ENCODE data around the gene TM4SF5. TPM values are rescaled to one million over a fixed set of nuclear protein-coding genes. Genes with fewer than 3 reads are reported as not detected.

Gene TM4SF5
- total and polyA plus RNA-seq, 10 of the 15 experiments (the other 5 are each of a cell fraction or from before 2014, with no cell fraction given), result 0.40 TPM; not detected in 9

DNA sequence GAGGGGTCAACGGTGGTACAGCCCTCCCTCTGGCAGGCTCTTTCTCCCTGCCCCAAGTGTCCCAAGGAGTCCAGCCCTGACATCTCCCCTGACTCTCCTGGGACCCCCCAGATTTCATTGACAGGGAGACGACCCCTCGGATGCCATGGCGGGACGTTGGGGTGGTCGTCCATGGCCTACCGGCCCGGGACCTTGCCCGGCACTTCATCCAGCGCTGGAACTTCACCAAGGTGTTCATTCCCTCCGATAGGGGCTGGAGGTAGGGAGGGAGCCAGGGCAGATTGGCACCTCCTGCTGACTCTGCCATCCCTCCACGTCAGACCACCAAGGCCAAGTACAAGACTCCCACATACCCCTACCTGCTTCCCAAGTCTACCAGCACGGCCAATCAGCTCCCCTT lies 45.1 kb downstream of the TM4SF5 start:
- H3K79me2 ChIP-seq (ENCODE audit: control insufficient read depth, insufficient read depth, low read length), result no peaks in the 10 kb centered on the region
- 85% methylated on average over 12 of the region's 13 CpGs for WGBS (ENCODE audit: insufficient coverage, insufficient replicate concordance, low lambda C conversion rate, missing lambda C conversion rate)
- ChIA-PET CTCF (no interaction called here), RAD21 (ENCODE audit: unreplicated experiment) (no interaction called here), SMC1A (ENCODE audit: uncharacterized antibody, unreplicated experiment) (no interaction called here), POLR2A (no interaction called here)
- no peaks in the 10 kb centered on the region for H3K4me1 ChIP-seq (ENCODE audit: control insufficient read depth, insufficient read depth, low read length)
- no peaks in the 10 kb centered on the region for H3K9me3 ChIP-seq (replicated peaks; ENCODE audit: control insufficient read depth, insufficient read depth, low read length)
- no peak for ATAC-seq
- H3K4me3 ChIP-seq, result no peak overlapping the region
- BruUV-seq (replicated peaks), result no TSS peak
- intact Hi-C loops (cut with micrococcal nuclease; ENCODE audit: unreplicated experiment), result no loop called here
- in situ Hi-C loops (cut with MboI), result no loop called here
- no peak for FAIRE-seq
- H3K9ac ChIP-seq (ENCODE audit: control insufficient read depth, insufficient read depth, low read length), result no peak overlapping the region
- DNase-seq (ENCODE audit: low read depth, low spot score), result no peak
- H3K27ac ChIP-seq (ENCODE audit: control insufficient read depth, insufficient read depth), result no peak overlapping the region
- TF ChIP-seq SUZ12 (IDR thresholded peaks at IDR 0.05; ENCODE audit: unreplicated experiment) (no peak), ZZZ3 (IDR thresholded peaks at IDR 0.05; ENCODE audit: control insufficient read depth, insufficient read length, low read depth) (no peak), CBFB (IDR thresholded peaks at IDR 0.05; ENCODE audit: low read depth) (no peak), TAF1 (IDR thresholded peaks at IDR 0.05; ENCODE audit: borderline replicate concordance, low read depth, low read length) (no peak), SMAD1 (IDR thresholded peaks at IDR 0.05; ENCODE audit: low read depth, partially characterized antibody) (no peak), RAD51 (IDR thresholded peaks at IDR 0.05) (no peak), ZSCAN29 (IDR thresholded peaks at IDR 0.05) (no peak), RFX5 (IDR thresholded peaks at IDR 0.05; ENCODE audit: low read depth, low read length) (no peak), EGR1 (IDR thresholded peaks at IDR 0.05; ENCODE audit: borderline replicate concordance in 1 of 2, low read depth in 2 of 2, low read length in 2 of 2) (no peak), CHD2 (IDR thresholded peaks at IDR 0.05; ENCODE audit: borderline replicate concordance, low read depth, low read length) (no peak), CHD1 (IDR thresholded peaks at IDR 0.05; ENCODE audit: low read depth, low read length) (no peak), BACH1 (IDR thresholded peaks at IDR 0.05; ENCODE audit: borderline replicate concordance) (no peak), LARP7 (IDR thresholded peaks at IDR 0.05) (no peak), PKNOX1 (IDR thresholded peaks at IDR 0.05) (no peak), SIX5 (IDR thresholded peaks at IDR 0.05; ENCODE audit: low read depth, low read length, severe bottlenecking) (no peak), GATAD2B (conservative IDR thresholded peaks at IDR 0.05; ENCODE audit: low read depth) (no peak)
- TF ChIP-seq, protein P1, sequence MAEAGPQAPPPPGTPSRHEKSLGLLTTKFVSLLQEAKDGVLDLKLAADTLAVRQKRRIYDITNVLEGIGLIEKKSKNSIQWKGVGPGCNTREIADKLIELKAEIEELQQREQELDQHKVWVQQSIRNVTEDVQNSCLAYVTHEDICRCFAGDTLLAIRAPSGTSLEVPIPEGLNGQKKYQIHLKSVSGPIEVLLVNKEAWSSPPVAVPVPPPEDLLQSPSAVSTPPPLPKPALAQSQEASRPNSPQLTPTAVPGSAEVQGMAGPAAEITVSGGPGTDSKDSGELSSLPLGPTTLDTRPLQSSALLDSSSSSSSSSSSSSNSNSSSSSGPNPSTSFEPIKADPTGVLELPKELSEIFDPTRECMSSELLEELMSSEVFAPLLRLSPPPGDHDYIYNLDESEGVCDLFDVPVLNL (IDR thresholded peaks at IDR 0.05; ENCODE audit: low read depth, low read length), result no peak
- no peak overlapping the region for H2AFZ ChIP-seq (ENCODE audit: control insufficient read depth, low read depth, low read length)
- no peaks in the 10 kb centered on the region for H3K27me3 ChIP-seq (replicated peaks in 1 of 2; ENCODE audit: control insufficient read depth in 2 of 2, insufficient read depth in 2 of 2, low read length in 1 of 2)
- H4K20me1 ChIP-seq (ENCODE audit: control insufficient read depth, insufficient read depth), result no peaks in the 10 kb centered on the region
- no peaks in the 10 kb centered on the region for H3K36me3 ChIP-seq (ENCODE audit: control insufficient read depth in 2 of 2, insufficient read depth in 2 of 2, low read length in 1 of 2)
- H3K4me2 ChIP-seq (ENCODE audit: control insufficient read depth, insufficient read depth), result no peak overlapping the region

Data from GM12878 (cell line).